Esophagus squamous epithelium (tissue), 5 donors: Measurements from ENCODE around the gene C1QTNF8. TPM values are rescaled to one million over a fixed set of nuclear protein-coding genes. Genes with fewer than 3 reads are reported as not detected.

ENCODE experiments used
- DNase-seq: peaks from one replicate; lab custom pipeline; 2025; lab: John Stamatoyannopoulos, UW
- H3K27ac ChIP-seq, 4 donors: fragments of 200-600 bp; sonication (generic); one replicate each; pipeline ENCODE4 v1.5.1; 2016 to 2019; ENCODE audit warnings: mild to moderate bottlenecking in 1 of 4
- H3K27me3 ChIP-seq, 4 donors: fragments of 200-600 bp; sonication (generic); 1 replicate in 3 of 4; 2 replicates in 1 of 4; pipeline versions ENCODE4 v1.5.1 to v1.6.0; 2017 to 2021; ENCODE audit warnings: antibody characterized with exemption in 1 of 4
- H3K36me3 ChIP-seq, 3 donors: fragments of 200-600 bp; sonication (generic); one replicate each; pipeline ENCODE4 v1.5.1; 2016 to 2019
- H3K4me1 ChIP-seq, 3 donors: fragments of 200-600 bp; sonication (generic); one replicate each; pipeline ENCODE4 v1.5.1; 2017 to 2019
- H3K4me3 ChIP-seq, 4 donors: fragments of 200-600 bp; sonication (generic); 1 replicate in 3 of 4; 2 replicates in 1 of 4; pipeline ENCODE4 v1.5.1; 2016 to 2019; ENCODE audit warnings: mild to moderate bottlenecking in 2 of 4, moderate library complexity in 1 of 4
- H3K9me3 ChIP-seq, 3 donors: fragments of 200-600 bp; sonication (generic); one replicate each; pipeline ENCODE4 v1.5.1; 2016 to 2019
- POLR2A ChIP-seq, 4 donors: fragments of 450-650 bp; IDR thresholded peaks; one replicate each; pipeline ENCODE4 v1.6.1; 2017; ENCODE audit warnings: antibody characterized with exemption in 4 of 4, mild to moderate bottlenecking in 4 of 4, moderate library complexity in 3 of 4
- WGBS, 2 donors: methylation state at CpG; one replicate each; pipeline ENCODE4 v1.1.5; 2018; 5-methylcytosine and 5-hydroxymethylcytosine counted together
- intact Hi-C: fragments of 100-400 bp; cut with DNase I; formaldehyde crosslinking; loops from one replicate; pipeline ENCODE4 v1.15.0; 2022
- total RNA-seq, 4 donors: library from RNA; depleted of rRNA; stranded (reverse); fragments of >200 nt; gene quantifications; one replicate each; pipeline ENCODE4 v1.1.0, GENCODE V29; 2016
- TF ChIP-seq, protein P1 (sequence below), 6 experiments: fragments of 450-650 bp in 4 of 6; fragments of 200-600 bp in 2 of 6; sonication (generic) in 2 of 6; IDR thresholded peaks; one replicate each; pipeline ENCODE4 v1.5.1; 2016 to 2019; ENCODE audit warnings: antibody characterized with exemption in 6 of 6, mild to moderate bottlenecking in 4 of 6, moderate library complexity in 4 of 6
- donor health status: DM: yes; HTN: yes; CAD: no.

Gene C1QTNF8
- total RNA-seq, 4 donors from 2014 or later: not detected

DNA sequence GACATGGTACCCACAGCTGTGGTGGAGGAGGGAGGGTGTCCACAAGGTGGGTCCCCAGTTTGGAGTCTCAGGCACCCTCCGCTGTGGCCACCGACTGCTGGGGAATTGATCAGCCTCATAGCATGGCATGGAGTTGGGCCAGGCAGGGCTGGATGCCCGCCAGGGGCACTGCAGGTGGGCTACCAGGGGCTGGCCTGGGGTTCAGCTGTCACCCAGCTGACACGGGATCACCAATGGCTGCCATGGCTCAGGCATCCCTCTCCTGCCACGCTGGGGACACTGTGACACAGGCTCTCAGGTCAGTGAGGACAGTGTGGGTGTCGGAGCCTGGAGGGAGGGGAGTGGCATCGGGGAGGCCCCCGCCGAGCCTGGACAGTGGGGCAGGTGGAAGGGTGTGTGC is 43.3 kb downstream of the C1QTNF8 start:
- Histone ChIP-seq H3K27ac (no peak overlapping the region), H3K36me3 (no peaks in the 10 kb centered on the region), H3K4me1 (peaks cover 0 to 13% (median 0%) of the 10 kb centered on the region in 3 donors), H3K4me3 (no peak overlapping the region), H3K27me3 (peaks cover 0 to 91% (median 0%) of the 10 kb centered on the region in 4 donors), H3K9me3 (peaks cover 0 to 7% (median 0%) of the 10 kb centered on the region in 3 donors)
- TF ChIP-seq, protein P1, sequence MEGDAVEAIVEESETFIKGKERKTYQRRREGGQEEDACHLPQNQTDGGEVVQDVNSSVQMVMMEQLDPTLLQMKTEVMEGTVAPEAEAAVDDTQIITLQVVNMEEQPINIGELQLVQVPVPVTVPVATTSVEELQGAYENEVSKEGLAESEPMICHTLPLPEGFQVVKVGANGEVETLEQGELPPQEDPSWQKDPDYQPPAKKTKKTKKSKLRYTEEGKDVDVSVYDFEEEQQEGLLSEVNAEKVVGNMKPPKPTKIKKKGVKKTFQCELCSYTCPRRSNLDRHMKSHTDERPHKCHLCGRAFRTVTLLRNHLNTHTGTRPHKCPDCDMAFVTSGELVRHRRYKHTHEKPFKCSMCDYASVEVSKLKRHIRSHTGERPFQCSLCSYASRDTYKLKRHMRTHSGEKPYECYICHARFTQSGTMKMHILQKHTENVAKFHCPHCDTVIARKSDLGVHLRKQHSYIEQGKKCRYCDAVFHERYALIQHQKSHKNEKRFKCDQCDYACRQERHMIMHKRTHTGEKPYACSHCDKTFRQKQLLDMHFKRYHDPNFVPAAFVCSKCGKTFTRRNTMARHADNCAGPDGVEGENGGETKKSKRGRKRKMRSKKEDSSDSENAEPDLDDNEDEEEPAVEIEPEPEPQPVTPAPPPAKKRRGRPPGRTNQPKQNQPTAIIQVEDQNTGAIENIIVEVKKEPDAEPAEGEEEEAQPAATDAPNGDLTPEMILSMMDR (IDR thresholded peaks at IDR 0.05): no peak
- intact Hi-C loops: loop anchor here (10.0 kb wide), 1 partner anchor 238 kb away; no protein-coding TSS in a partner anchor
- WGBS, 2 donors: 89% methylated on average over 3 of the region's 9 CpGs; no CpG with 5 or more reads in 1 of the 2 donors
- DNase-seq: no peak

DNA sequence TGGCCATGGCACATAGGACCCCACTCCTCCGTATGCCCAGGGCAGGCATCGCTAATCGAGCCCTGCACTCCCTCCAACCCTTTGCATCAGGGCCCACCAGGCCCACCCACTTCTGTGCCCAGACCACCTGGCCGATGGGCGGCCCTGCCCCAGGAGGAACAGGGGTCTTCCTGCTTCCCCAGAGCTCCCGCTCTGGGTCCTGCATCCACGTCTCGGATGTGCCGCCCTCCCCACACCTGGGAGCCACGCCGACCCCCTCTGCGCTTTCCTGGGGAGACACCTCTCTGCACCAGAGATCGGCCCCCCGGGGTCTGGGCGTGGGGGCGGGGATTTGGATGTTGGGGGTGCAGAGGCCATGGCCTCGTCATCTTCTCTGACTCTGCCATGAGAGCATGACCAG is 44.6 kb downstream of the C1QTNF8 start:
- no peak for TF ChIP-seq POLR2A (IDR thresholded peaks at IDR 0.05)
- TF ChIP-seq, protein P1 (IDR thresholded peaks at IDR 0.05): no peak
- H3K27me3 ChIP-seq: peaks cover 0 to 93% (median 0%) of the 10 kb centered on the region in 4 donors
- H3K4me3 ChIP-seq: no peak overlapping the region
- H3K36me3 ChIP-seq: no peaks in the 10 kb centered on the region
- DNase-seq: no peak
- H3K9me3 ChIP-seq: peaks cover 0 to under 1% (median 0%) of the 10 kb centered on the region in 3 donors
- peaks cover 0 to 13% (median 0%) of the 10 kb centered on the region in 3 donors for H3K4me1 ChIP-seq
- no peak overlapping the region for H3K27ac ChIP-seq
- 83 to 89% methylated on average over 1 to 8 of the region's 17 CpGs for WGBS, 2 donors
- intact Hi-C loops: loop anchor here (10.0 kb wide), 1 partner anchor 237 kb away; no protein-coding TSS in a partner anchor

DNA sequence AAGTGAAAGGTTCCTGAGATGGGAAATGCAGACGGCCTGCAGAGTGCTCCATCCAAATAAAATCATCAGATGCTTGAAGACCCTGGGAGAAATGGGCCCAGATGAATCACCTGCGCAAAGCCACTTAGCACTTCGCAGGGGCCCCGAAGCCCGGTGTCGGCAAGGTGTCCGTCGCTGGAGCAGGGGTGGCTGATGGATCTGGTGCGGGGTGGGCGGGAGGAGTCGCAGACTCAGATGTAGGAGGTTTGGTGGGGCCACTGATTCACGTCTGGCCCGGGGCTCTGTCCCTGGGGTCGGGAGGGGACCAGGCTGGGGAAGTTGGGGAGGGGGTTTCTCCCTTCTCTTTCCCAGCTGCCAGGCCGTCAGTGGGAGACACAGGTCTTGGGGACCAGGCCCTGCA is 45.1 kb downstream of the C1QTNF8 start:
- no peak for DNase-seq
- Histone ChIP-seq H3K27ac (no peak overlapping the region), H3K27me3 (peaks cover 0 to 94% (median 0%) of the 10 kb centered on the region in 4 donors), H3K36me3 (no peaks in the 10 kb centered on the region), H3K9me3 (no peaks in the 10 kb centered on the region), H3K4me3 (no peak overlapping the region), H3K4me1 (peaks cover 0 to 13% (median 0%) of the 10 kb centered on the region in 3 donors)
- intact Hi-C loops: loop anchor here (10.0 kb wide), 1 partner anchor 236 kb away; no protein-coding TSS in a partner anchor
- WGBS, 2 donors: 75 to 76% methylated on average over 3 to 6 of the region's 15 CpGs
- no peak for TF ChIP-seq POLR2A (IDR thresholded peaks at IDR 0.05)
- TF ChIP-seq, protein P1 (IDR thresholded peaks at IDR 0.05): no peak

DNA sequence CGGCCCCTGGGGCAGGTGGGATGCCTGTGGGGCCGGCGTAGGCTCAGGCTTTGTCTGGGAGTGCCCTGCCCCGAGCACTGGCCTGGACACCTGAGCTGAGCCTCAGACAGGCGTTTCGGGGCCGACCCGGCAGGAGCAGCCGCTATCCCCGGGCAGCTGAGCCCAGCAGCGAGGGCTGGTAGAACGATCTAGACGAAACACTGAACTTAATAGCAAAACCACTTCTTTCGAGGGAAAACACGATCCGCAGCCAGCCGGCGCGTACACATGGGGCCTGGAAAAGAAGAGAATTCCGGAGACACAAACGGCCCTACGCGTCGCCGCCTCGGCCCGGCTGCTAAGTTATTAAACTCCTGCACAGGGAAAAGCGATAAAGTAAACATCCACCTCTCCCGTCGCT is 45.5 kb downstream of the C1QTNF8 start:
- H3K4me1 ChIP-seq: peaks cover 0 to 13% (median 0%) of the 10 kb centered on the region in 3 donors
- no peak overlapping the region for H3K4me3 ChIP-seq
- H3K27ac ChIP-seq: no peak overlapping the region
- no peak for DNase-seq
- WGBS, 2 donors: 69 to 75% methylated on average over 15 to 18 of the region's 30 CpGs
- H3K9me3 ChIP-seq: no peaks in the 10 kb centered on the region
- TF ChIP-seq POLR2A (IDR thresholded peaks at IDR 0.05): no peak
- TF ChIP-seq, protein P1 (IDR thresholded peaks at IDR 0.05): no peak
- intact Hi-C loops: loop anchor here (10.0 kb wide), 1 partner anchor 236 kb away; no protein-coding TSS in a partner anchor
- peaks cover 0 to 94% (median 2%) of the 10 kb centered on the region in 4 donors for H3K27me3 ChIP-seq
- H3K36me3 ChIP-seq: no peaks in the 10 kb centered on the region

- DNase-seq: no peak
- no peak overlapping the region for H3K4me3 ChIP-seq
- TF ChIP-seq POLR2A (IDR thresholded peaks at IDR 0.05): no peak
- TF ChIP-seq, protein P1 (IDR thresholded peaks at IDR 0.05): no peak
- intact Hi-C loops: loop anchor here (10.0 kb wide), 1 partner anchor 235 kb away; no protein-coding TSS in a partner anchor
- peaks cover 0 to 94% (median 5%) of the 10 kb centered on the region in 4 donors for H3K27me3 ChIP-seq
- no peaks in the 10 kb centered on the region for H3K9me3 ChIP-seq
- H3K4me1 ChIP-seq: peaks cover 0 to 12% (median 0%) of the 10 kb centered on the region in 3 donors
- H3K27ac ChIP-seq: no peak overlapping the region
- no peaks in the 10 kb centered on the region for H3K36me3 ChIP-seq
- WGBS, 2 donors: no CpG with 5 or more reads among the region's 11 CpGs
Observed at GRCh38 chr16:1049976-1050247, 46.1 kb downstream of the C1QTNF8 start.
